ACHN (cell line): Measurements from ENCODE around the gene TRIOBP.

Experiments
- DNase-seq: peaks from one replicate; pipeline ENCODE4 v3.0.0-alpha.2; 2015
- in situ Hi-C: cut with HindIII; loops from 2 replicates; pipeline ENCODE4 v1.10.0; 2017; ENCODE audit warnings: low sequenced_read_pairs, low pct_ligation_motif_present, low pct_unique_long_range_greater_than_20kb

TRIOBP gene

DNA sequence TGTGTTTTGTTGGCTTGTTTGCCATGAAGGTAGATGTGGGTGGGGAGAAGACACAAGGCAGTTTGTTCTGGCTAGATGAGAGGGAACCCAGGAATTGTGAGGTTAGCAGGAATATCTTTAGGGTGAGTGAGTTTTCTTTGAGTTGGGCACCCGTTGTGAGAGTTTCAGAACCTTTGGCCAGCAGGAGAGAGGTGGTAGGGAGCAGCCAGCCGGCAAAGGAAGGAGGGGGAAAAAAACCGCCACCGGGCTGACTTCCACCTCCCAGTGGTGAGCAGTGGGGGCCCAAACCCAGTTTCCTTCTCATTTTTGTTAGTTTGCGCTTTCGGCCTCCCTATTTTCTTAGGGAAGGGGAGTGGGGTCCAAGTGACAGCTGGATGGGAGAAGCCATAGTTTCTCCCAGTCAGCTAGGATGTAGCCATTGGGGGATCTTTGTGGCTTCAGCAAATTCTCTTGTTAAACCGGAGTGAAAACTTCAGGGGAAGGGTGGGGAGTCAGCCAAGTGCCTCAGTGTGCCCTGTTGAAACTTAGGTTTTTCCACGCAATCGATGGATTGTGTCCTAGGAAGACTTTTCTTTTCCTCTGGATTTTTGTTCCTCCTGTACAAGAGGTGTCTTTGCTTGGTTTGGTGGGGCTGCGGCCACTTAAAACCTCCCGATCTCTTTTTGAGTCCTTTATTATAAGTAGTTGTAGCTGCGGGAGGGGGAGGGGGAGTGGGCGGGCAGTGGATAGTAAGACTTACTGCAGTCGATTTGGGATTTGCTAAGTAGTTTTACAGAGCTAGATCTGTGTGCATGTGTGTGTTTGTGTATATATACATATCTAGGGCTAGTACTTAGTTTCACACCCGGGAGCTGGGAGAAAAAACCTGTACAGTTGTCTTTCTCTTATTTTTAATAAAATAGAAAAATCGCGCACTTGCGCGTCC, 109.8 kb downstream of the TRIOBP start:
- peak; percentile 50 for DNase-seq
- in situ Hi-C loops, result no loop called here

DNA sequence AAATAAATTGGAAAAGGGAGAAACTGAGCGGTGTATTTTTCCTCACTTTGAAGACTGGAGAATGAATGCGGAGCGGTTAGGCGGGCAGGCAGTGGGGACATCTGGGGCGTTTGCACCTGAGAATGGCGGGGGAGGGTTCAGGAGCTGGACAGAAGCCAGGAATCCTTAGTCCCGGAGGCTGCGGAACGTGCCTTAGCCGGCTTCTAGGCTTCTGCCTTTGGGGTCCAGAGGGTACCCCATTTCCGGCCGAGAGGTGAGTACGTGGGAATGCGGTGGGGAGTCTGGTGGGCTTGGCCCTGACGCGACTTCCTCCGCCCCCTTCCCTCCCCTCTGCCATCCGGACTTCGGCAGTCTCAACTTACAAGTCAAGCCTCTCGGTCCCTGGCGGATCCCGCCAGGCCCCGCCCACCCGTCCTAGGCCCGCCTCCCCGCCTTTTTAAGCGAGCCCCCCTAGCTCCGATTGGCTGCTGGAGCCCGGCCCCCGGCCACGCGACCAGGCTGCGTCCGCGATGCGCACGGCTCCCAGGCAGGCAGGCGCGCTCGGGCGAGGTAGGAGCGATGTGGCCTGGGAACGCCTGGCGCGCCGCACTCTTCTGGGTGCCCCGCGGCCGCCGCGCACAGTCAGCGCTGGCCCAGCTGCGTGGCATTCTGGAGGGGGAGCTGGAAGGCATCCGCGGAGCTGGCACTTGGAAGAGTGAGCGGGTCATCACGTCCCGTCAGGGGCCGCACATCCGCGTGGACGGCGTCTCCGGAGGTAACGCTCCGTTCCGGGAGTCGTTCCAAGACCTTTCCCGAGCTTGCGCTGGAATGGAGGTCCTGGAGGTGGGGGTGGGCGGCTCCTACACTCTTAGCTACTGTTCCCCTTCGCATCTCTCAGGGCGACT, 110.8 kb downstream of the TRIOBP start, which contains the start of gene GCAT:
GCAT (plus strand) TSS at position 525 of the 884 bp plus-strand sequence; CDS start at position 559, 34 bp downstream.
- DNase-seq, result peak; percentile 93
- in situ Hi-C loops, result no loop called here

DNA sequence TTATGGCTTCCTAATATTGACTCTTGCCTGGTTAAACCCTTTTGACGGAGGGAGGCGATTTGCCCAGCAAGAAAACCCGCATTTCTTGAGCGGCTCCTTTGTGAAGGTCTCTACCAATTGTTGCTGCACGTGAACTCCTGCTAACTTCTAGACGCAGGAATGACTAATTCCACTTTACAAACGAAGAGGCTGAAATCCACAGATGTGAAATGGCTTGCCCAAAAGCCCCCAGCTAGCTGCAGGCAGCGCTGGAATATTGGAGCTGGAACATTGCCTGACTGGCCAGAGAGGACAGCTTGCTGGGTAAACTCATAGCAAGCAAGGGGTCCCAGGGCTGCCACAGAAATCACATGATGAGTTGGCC, 111.4 kb downstream of the TRIOBP start:
- DNase-seq, result no peak
- in situ Hi-C loops, result no loop called here

DNA sequence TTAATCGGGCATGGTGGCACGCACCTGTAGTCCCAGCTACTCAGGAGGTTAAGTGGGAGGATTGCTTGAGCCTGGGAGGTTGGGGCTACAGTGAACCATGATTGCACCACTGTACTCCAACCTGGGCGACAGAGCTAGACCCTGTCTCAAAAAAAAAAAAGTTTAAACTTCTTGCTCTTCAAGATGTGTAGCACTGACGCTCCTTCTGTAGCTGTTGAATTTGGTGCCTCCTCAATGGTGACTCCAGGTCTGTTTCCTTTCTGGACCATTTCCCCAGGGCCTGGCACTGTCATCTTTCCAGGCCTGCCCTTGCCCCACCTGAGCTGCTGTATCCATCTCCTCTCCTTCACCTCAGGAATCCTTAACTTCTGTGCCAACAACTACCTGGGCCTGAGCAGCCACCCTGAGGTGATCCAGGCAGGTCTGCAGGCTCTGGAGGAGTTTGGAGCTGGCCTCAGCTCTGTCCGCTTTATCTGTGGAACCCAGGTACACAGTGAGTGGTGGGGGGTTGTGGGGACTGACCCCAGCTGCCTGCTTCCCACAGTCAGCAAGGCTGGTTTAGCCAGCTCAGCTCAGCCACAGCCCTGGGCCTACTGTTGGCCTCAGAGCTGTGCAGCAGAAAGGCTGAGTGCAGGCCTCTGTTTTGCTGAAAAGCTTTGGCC, 113.0 kb downstream of the TRIOBP start:
- DNase-seq, result no peak
- in situ Hi-C loops, result no loop called here

DNA sequence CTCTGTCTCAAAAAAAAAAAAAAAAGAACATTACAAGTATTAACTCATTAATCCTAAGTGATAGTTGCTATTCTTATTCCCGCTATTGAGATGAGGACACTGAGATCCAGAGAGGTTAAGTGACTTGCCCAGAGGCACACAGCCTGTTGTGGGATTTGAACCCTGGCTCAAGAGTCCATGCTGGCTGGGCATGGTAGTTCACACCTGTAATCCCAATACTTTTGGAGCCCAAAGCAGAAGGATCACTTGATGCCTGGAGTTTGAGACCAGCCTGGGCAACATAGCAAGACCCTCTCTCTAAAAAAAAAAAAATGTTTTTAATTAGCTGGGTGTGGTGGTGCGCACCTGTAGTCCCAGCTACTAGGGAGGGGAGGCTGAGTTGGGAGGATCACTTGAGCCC, 115.0 kb downstream of the TRIOBP start:
- in situ Hi-C loops, result no loop called here
- DNase-seq, result no peak

DNA sequence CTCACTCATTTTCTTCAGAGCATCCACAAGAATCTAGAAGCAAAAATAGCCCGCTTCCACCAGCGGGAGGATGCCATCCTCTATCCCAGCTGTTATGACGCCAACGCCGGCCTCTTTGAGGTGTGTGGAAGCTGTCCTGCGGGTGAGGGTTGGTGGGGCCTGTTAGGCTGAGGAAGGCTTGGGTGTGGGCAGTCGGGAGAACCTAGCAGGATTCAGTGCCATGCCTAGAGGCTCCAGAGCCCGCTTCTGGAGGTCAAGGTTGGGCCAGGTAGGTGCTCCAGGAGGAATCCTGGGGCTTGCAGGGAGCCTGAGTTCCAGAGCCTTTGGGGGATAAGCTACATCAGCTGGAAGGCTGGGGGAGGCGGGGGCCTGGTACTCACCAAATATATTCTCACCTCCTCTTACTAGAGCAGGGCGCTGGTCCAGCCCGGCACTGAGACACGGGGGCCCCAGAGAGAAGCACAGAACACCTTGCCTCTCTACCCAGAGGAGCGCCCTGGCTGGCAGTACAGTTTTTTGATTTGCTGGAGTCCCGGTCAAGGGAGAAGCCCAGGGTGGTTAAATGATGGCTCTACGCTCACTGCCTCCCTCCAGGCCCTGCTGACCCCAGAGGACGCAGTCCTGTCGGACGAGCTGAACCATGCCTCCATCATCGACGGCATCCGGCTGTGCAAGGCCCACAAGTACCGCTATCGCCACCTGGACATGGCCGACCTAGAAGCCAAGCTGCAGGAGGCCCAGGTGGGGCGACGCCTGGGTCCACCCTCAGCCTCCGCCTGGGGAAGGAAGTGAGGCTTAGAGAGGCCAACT, 116.2 kb downstream of the TRIOBP start:
- in situ Hi-C loops, result no loop called here
- no peak for DNase-seq

DNA sequence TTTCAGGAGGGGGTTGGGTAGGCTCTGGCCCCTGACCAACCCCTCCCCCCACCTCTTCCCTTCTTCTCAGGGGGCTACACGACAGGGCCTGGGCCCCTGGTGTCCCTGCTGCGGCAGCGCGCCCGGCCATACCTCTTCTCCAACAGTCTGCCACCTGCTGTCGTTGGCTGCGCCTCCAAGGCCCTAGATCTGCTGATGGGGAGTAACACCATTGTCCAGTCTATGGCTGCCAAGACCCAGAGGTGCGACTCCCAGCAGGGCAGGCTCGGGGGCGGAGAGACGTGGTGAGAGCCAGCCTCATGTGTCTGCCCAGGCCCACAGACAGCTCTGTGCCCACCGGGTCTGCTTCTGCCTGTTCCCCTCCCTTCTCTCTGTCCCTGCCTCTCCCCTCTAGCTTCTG, 118.7 kb downstream of the TRIOBP start:
- in situ Hi-C loops, result no loop called here

DNA sequence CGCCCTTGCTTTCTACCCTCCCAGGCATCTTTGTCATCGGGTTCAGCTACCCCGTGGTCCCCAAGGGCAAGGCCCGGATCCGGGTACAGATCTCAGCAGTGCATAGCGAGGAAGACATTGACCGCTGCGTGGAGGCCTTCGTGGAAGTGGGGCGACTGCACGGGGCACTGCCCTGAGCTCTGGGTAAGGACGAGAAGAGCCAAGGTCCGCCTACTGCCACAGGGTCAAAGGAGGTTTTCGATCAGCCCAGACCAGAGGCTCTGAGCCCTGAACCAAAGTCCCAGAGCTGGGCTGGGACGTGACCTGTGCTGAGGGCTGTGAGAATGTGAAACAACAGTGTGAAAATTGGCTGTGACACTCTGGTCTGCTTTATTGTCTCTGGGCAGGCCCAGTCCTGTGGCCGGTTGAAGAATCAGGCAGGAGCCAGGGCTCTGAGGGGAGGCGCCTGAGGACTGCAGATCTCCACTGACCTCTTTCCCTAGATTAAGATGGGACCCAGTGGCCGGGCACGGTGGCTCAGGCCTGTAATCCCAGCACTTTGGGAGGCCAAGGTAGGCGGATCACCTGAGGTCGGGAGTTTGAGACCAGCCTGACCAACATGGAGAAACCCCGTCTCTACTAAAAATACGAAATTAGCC, 119.8 kb downstream of the TRIOBP start:
- DNase-seq, result no peak
- in situ Hi-C loops, result no loop called here

More for the DNA sequence above, 118.7 kb downstream of the TRIOBP start:
- no peak for DNase-seq

DNA sequence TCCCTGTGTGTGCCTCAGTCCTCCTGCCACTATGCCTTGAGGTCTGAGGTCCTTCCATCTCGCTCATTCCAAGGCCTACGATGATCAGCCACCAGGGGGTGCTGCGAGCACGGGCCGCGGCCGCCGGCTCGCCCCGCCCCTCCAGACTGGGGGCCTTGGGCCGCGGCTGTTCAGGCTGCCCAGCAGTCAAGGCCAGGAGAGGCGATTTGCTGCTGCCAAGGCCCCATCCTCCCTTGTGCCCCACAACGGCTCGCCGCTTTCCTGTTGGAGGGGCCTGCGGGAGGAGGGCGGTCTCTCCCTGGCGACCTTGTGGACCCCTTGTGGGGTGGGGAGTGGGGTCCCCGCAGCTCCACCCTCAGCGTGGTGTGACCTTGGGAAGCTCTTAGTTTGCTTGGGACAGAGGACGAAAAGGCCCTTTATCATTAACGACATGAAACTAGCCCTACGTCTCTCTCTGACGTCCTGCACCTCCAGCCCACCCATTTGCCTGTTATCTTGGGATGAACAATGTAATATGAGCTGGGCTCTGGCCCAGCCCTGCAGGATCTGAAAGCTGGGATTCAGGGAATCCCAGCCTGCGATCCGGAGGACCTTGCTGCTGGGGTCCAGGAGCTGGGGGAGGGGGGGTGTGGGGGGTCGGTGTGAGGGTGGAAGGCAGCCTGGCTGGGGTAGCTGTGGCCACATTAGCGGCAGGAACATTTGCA, 121.0 kb downstream of the TRIOBP start:
- in situ Hi-C loops, result no loop called here
- DNase-seq, result peak; percentile 69

DNA sequence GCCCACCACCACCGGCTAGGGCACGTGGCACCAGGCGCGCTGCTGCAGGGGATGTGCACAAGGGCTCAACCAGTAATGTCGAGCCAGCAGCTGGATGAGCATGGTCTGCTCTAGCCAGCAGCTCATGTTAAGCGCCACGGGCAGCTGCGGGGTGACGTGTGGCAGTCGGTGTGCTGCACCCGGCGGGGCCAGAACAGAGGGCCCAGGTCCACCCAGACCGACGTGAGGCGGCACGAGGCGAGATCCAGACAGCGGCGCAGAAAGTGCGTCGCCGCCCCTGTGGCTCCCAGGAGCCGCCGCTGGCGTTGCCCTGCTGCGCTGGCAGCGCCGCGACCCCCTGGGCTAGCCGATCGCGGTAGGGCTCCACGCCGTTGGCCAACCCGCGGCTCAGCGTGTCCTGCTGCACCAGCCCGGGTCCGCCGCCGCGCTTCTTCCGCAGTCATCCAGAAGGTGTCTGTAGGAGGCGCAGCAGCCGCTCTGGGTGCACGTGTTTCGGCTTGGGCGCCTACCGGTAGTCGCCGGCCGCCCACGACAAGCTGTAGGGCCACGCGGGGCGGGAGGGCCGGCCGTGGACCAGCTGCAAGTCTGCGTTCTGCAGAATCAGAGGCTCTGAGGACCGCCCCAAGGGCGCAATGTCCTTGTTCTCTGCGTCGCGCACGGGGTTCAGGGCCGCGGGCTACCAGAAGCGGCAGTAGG, 121.7 kb downstream of the TRIOBP start:
- DNase-seq, result no peak
- in situ Hi-C loops, result no loop called here

DNA sequence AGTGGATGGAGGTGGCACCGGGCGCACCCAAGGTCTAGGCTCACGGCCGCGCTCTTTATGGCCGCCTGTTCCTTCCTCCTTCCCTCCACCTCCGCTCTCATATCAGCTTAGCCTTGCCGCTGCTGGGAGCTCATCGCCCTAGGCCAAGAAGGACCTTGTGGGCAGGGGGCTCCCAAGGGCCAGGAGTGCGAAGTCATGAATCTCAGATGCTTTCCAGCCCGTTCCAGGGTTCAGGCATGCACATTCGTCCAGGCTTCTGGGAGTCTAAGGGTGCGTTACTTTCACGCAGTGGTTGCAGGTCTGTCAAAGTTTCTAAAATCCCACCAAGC, 122.2 kb downstream of the TRIOBP start:
- DNase-seq, result no peak
- in situ Hi-C loops, result no loop called here

DNA sequence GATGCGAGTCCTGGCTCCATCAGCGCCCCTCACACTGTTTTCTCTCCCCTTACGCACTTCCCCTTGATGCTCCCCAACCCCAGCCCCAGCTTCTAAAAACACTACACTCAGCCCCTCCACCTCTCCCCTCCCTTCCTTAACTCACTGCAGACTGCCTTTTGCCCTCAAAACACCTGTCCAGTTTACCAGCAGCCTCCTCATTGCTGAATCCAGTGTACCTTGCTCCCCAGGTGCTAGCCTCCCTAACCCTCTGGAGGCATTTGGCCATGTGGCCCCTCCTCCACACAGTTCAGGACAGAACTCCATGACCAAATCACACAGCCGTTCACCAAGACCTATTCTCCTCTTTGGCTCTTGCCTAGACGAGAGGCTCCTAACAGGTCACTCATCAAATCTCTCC, 123.5 kb downstream of the TRIOBP start:
- no peak for DNase-seq
- in situ Hi-C loops, result no loop called here

DNA sequence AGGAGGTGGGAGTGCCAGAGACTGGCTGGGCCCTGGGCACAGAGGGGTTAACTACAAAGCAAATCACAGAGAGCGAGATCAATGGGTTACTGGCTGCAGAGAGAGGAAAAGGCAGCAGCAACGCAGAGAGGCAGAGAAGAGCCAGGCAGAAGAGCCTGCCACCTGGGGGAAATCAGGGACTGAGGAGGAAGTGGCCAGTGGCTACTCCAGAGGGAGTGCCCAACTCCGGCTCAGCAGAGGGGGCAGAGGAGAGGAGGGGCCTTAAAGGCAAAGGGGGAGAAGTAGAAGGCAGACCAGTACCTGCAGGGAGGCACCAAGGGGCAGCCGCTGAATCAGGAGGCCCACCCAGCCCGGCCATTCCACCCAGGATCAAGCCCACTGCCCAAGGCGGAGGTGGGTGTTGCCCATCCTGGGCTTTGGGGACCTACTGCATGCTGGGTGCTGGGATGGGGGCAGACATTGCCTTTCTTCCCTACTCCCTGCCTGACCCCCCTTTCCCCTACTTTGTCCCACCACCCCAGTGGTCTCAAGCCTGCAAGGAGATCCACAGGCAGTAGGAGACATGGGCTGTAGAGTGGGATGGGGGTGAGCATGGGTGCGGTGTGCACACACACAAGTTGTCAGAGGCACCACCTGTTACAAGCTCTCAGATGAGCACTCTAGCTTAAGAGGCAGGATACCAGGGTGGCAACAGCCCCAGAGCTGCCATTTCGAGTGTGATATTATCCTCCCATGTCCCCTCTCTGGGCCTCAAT, 125.4 kb downstream of the TRIOBP start:
- DNase-seq, result no peak
- in situ Hi-C loops, result no loop called here

DNA sequence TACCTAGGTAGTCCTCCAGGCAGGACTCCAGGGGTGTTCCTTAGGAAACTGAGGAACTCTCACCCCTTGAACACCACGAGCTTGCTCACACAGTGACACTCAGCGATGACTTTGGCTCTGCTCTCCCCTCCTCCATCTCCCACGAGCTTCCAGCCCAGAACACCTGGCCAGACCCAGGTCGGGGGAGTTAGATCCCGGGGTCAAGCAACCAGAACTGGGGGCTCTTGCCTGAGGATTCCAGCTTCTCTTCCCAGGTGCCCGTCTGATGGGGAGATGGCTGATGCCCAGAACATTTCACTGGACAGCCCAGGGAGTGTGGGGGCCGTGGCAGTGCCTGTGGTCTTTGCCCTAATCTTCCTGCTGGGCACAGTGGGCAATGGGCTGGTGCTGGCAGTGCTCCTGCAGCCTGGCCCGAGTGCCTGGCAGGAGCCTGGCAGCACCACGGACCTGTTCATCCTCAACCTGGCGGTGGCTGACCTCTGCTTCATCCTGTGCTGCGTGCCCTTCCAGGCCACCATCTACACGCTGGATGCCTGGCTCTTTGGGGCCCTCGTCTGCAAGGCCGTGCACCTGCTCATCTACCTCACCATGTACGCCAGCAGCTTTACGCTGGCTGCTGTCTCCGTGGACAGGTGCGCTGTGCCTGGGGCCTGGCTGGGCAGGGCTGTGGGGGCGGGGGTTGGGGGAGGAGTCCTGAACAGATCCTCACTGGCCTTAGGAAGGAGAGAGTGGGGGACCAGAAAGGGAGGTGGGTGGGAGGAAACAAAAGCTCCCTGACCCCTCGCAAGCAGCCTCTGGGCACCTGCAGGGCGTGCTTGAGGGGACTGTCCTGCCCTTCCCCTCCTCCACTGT, 126.5 kb downstream of the TRIOBP start, which contains the start of gene GALR3:
GALR3 (plus strand) TSS at position 249 of the 852 bp plus-strand sequence; CDS start at position 274, 25 bp downstream.
- DNase-seq, result no peak
- in situ Hi-C loops, result no loop called here
